K562 (cell line): ENCODE data around the gene CTF1. TPM values are rescaled to one million over a fixed set of nuclear protein-coding genes. Genes with fewer than 3 reads are reported as not detected.

Experiments
- CBFA2T3 ChIP-seq: fragments of 450-650 bp; IDR thresholded peaks from 2 replicates; pipeline ENCODE4 v1.6.1; 2017
- CTBP1 ChIP-seq: fragments of 450-650 bp; IDR thresholded peaks from 2 replicates; pipeline ENCODE4 v1.6.1; 2016; ENCODE audit warnings: borderline replicate concordance
- DPF2 ChIP-seq: fragments of 450-650 bp; IDR thresholded peaks from 2 replicates; pipeline ENCODE4 v1.6.1; 2016
- GTF2E2 ChIP-seq: fragments of 200-800 bp; sonication (Bioruptor generic); IDR thresholded peaks from 2 replicates; pipeline ENCODE4 v1.6.1; 2016; ENCODE audit warnings: missing genetic modification characterization, missing compliant biosample characterization
- MYC ChIP-seq, 2 experiments: fragments of 250-450 bp in 1 of 2; sonication (Bioruptor Pico) in 1 of 2; IDR thresholded peaks; 2 replicates each; pipeline versions ENCODE4 v1.5.1 to v1.6.1; 2012 to 2021; ENCODE audit warnings: low read depth in 2 of 2, borderline replicate concordance in 1 of 2, improper control_type of control experiment in 1 of 2, low read length in 1 of 2, mild to moderate bottlenecking in 1 of 2, moderate library complexity in 1 of 2
- PHF21A ChIP-seq: fragments of 450-650 bp; IDR thresholded peaks from 2 replicates; pipeline ENCODE4 v1.6.1; 2017; ENCODE audit warnings: low read depth, borderline replicate concordance
- TAF9B ChIP-seq: fragments of 450-650 bp; IDR thresholded peaks from 2 replicates; pipeline ENCODE4 v1.6.1; 2018; ENCODE audit warnings: mild to moderate bottlenecking; ENCODE audit not compliant: partially characterized antibody
- polyA plus RNA-seq, 8 experiments: library from polyadenylated mRNA; depleted of rRNA in 4 of 8; stranded (reverse) in 5 of 8; unstranded in 3 of 8; fragments of >200 nt; fragmentation: Nextera tagmentation in 2 of 8; fragmentation: Illumina TruSeq in 1 of 8; extraction: Ambion mirVana in 2 of 8; extraction: Trizol in 1 of 8; gene quantifications; 2 replicates each; pipeline versions ENCODE4 v1.2.1 to v1.2.3, GENCODE V29; 2011 to 2014; ENCODE audit warnings: inconsistent platforms in 1 of 8, missing spikeins in 1 of 8
- total RNA-seq, 7 experiments: library from RNA; depleted of rRNA in 6 of 7; stranded (reverse); fragments of >200 nt in 6 of 7; fragmentation: Illumina TruSeq in 2 of 7; extraction: Trizol in 2 of 7; gene quantifications; 2 replicates each; pipeline versions ENCODE4 v1.2.1 to v1.2.3, GENCODE V29; 2011 to 2021; ENCODE audit warnings: low replicate concordance in 1 of 7
- TF ChIP-seq, protein P1 (sequence below), 2 experiments: fragments of 450-650 bp; conservative IDR thresholded peaks; 2 replicates each; pipeline ENCODE4 v1.6.1; 2017; ENCODE audit warnings: mild to moderate bottlenecking in 2 of 2, moderate library complexity in 2 of 2
- TF ChIP-seq, protein P2 (sequence below): sonication (generic); formaldehyde crosslinking; IDR thresholded peaks from 2 replicates; pipeline ENCODE4 v1.9.0; 2022; ENCODE audit warnings: mild to moderate bottlenecking, missing genetic modification reagents
- TF ChIP-seq, protein P3 (sequence below), 2 experiments: fragments of 450-650 bp in 1 of 2; sonication (generic) in 1 of 2; formaldehyde crosslinking in 1 of 2; IDR thresholded peaks; 2 replicates each; pipeline versions ENCODE4 v1.7.1 to v1.9.0; 2016 to 2022; ENCODE audit warnings: inconsistent platforms in 1 of 2, mild to moderate bottlenecking in 1 of 2, missing genetic modification reagents in 1 of 2
- TF ChIP-seq, protein P4 (sequence below): fragments of 450-650 bp; IDR thresholded peaks from 2 replicates; pipeline ENCODE4 v1.6.1; 2016
- TF ChIP-seq, protein P5 (sequence below): fragments of 250-450 bp; sonication (Bioruptor Pico); IDR thresholded peaks from 2 replicates; pipeline ENCODE4 v1.5.0; 2022; ENCODE audit warnings: mild to moderate bottlenecking

The CTF1 gene
- total and polyA plus RNA-seq, 9 of the 15 experiments (the other 6 are each of a cell fraction or from before 2014, with no cell fraction given): 0.24 to 2.5 (median 0.44) TPM

DNA sequence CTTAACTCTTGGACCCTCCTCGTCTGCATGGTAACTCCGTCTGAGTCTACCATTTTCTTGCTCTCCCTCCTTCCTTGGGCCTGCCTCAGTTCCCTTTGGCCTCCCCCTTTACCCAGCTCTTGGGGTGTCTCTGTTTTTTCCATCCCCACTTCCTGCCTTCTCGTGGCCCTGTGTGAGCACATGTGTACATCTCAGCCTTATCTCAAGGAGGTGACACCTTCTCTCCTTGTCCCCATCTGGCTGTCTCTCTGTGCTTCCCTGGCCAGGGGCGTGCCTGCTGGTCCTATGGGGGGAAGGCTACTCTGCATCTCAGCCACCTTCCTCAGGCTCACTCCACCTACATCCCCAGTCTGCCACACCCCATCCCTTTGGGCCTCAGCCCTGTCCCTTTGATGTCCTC lies 6.6 kb downstream of the CTF1 start (continued):
- TF ChIP-seq, protein P1, sequence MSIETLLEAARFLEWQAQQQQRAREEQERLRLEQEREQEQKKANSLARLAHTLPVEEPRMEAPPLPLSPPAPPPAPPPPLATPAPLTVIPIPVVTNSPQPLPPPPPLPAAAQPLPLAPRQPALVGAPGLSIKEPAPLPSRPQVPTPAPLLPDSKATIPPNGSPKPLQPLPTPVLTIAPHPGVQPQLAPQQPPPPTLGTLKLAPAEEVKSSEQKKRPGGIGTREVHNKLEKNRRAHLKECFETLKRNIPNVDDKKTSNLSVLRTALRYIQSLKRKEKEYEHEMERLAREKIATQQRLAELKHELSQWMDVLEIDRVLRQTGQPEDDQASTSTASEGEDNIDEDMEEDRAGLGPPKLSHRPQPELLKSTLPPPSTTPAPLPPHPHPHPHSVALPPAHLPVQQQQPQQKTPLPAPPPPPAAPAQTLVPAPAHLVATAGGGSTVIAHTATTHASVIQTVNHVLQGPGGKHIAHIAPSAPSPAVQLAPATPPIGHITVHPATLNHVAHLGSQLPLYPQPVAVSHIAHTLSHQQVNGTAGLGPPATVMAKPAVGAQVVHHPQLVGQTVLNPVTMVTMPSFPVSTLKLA (conservative IDR thresholded peaks at IDR 0.05): peak; percentile 30 to 51; a peak in 1 of 4 replicates
- TF ChIP-seq MYC (IDR thresholded peaks at IDR 0.05; ENCODE audit: low read depth, low read length): peak; percentile 74
- TF ChIP-seq MYC (CRISPR knock-in tag; IDR thresholded peaks at IDR 0.05; ENCODE audit: borderline replicate concordance, low read depth): no peak; the same call in 1 of the 2 replicates
- peak; percentile 29 for TF ChIP-seq CBFA2T3
- TF ChIP-seq, protein P2, sequence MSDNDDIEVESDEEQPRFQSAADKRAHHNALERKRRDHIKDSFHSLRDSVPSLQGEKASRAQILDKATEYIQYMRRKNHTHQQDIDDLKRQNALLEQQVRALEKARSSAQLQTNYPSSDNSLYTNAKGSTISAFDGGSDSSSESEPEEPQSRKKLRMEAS (CRISPR knock-in tag): peak; percentile 63; the same call in 1 of the 2 replicates
- TF ChIP-seq PHF21A: no peak
- peak; percentile 71 for TF ChIP-seq CTBP1
- 0 out of 2 replicates have a peak, but pooled peaks have one; percentile 44 for TF ChIP-seq GTF2E2 (tag)
- TF ChIP-seq, protein P3, sequence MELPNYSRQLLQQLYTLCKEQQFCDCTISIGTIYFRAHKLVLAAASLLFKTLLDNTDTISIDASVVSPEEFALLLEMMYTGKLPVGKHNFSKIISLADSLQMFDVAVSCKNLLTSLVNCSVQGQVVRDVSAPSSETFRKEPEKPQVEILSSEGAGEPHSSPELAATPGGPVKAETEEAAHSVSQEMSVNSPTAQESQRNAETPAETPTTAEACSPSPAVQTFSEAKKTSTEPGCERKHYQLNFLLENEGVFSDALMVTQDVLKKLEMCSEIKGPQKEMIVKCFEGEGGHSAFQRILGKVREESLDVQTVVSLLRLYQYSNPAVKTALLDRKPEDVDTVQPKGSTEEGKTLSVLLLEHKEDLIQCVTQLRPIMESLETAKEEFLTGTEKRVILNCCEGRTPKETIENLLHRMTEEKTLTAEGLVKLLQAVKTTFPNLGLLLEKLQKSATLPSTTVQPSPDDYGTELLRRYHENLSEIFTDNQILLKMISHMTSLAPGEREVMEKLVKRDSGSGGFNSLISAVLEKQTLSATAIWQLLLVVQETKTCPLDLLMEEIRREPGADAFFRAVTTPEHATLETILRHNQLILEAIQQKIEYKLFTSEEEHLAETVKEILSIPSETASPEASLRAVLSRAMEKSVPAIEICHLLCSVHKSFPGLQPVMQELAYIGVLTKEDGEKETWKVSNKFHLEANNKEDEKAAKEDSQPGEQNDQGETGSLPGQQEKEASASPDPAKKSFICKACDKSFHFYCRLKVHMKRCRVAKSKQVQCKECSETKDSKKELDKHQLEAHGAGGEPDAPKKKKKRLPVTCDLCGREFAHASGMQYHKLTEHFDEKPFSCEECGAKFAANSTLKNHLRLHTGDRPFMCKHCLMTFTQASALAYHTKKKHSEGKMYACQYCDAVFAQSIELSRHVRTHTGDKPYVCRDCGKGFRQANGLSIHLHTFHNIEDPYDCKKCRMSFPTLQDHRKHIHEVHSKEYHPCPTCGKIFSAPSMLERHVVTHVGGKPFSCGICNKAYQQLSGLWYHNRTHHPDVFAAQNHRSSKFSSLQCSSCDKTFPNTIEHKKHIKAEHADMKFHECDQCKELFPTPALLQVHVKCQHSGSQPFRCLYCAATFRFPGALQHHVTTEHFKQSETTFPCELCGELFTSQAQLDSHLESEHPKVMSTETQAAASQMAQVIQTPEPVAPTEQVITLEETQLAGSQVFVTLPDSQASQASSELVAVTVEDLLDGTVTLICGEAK (IDR thresholded peaks at IDR 0.05): 0 out of 2 replicates have a peak, but pooled peaks have one; percentile 19
- TF ChIP-seq, protein P3 (CRISPR knock-in tag; IDR thresholded peaks at IDR 0.05): no peak
- 0 out of 2 replicates have a peak, but pooled peaks have one; percentile 18 for TF ChIP-seq DPF2
- TF ChIP-seq, protein P4, sequence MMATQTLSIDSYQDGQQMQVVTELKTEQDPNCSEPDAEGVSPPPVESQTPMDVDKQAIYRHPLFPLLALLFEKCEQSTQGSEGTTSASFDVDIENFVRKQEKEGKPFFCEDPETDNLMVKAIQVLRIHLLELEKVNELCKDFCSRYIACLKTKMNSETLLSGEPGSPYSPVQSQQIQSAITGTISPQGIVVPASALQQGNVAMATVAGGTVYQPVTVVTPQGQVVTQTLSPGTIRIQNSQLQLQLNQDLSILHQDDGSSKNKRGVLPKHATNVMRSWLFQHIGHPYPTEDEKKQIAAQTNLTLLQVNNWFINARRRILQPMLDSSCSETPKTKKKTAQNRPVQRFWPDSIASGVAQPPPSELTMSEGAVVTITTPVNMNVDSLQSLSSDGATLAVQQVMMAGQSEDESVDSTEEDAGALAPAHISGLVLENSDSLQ: 0 out of 2 replicates have a peak, but pooled peaks have one; percentile 15
- no peak for TF ChIP-seq TAF9B
- TF ChIP-seq, protein P5, sequence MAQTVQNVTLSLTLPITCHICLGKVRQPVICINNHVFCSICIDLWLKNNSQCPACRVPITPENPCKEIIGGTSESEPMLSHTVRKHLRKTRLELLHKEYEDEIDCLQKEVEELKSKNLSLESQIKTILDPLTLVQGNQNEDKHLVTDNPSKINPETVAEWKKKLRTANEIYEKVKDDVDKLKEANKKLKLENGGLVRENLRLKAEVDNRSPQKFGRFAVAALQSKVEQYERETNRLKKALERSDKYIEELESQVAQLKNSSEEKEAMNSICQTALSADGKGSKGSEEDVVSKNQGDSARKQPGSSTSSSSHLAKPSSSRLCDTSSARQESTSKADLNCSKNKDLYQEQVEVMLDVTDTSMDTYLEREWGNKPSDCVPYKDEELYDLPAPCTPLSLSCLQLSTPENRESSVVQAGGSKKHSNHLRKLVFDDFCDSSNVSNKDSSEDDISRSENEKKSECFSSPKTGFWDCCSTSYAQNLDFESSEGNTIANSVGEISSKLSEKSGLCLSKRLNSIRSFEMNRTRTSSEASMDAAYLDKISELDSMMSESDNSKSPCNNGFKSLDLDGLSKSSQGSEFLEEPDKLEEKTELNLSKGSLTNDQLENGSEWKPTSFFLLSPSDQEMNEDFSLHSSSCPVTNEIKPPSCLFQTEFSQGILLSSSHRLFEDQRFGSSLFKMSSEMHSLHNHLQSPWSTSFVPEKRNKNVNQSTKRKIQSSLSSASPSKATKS (CRISPR knock-in tag): no peak
- TF ChIP-seq, all 486 proteins: peak for 23
